Liver (tissue), 9 donors: ENCODE data around the gene NDUFA13. TPM values are rescaled to one million over a fixed set of nuclear protein-coding genes. Genes with fewer than 3 reads are reported as not detected.

Source experiments
- DNase-seq: peaks from one replicate; pipeline ENCODE4 v3.0.0-alpha.2; 2017; ENCODE audit warnings: low spot score
- H3K27ac ChIP-seq, 2 donors: one replicate each; pipeline ENCODE4 v1.7.0; 2013; ENCODE audit warnings: inconsistent platforms in 2 of 2, low read length in 2 of 2, control low read depth in 1 of 2, low read depth in 1 of 2, mild to moderate bottlenecking in 1 of 2
- H3K27me3 ChIP-seq, 4 donors: one replicate each; pipeline versions ENCODE4 v1.6.1 to v1.7.0; 2013; ENCODE audit warnings: low read length in 3 of 4, inconsistent platforms in 1 of 4, mild to moderate bottlenecking in 1 of 4, moderate library complexity in 1 of 4; ENCODE audit not compliant: control insufficient read depth in 4 of 4, insufficient read depth in 4 of 4
- H3K36me3 ChIP-seq, 4 donors: one replicate each; pipeline versions ENCODE4 v1.6.1 to v1.7.0; 2013; ENCODE audit warnings: low read length in 3 of 4, mild to moderate bottlenecking in 3 of 4, low read depth in 1 of 4, moderate library complexity in 1 of 4; ENCODE audit not compliant: control insufficient read depth in 4 of 4, insufficient read depth in 3 of 4
- H3K4me1 ChIP-seq, 4 donors: one replicate each; pipeline versions ENCODE4 v1.6.1 to v1.7.0; 2013; ENCODE audit warnings: low read length in 3 of 4, mild to moderate bottlenecking in 3 of 4, moderate library complexity in 1 of 4; ENCODE audit not compliant: control insufficient read depth in 4 of 4, insufficient read depth in 4 of 4
- H3K4me3 ChIP-seq, 3 donors: one replicate each; pipeline versions ENCODE4 v1.6.1 to v1.7.0; 2013; ENCODE audit warnings: low read length in 3 of 3, control low read depth in 1 of 3, low read depth in 1 of 3, mild to moderate bottlenecking in 1 of 3
- H3K9ac ChIP-seq, 2 donors: one replicate each; pipeline ENCODE4 v1.7.0; 2013; ENCODE audit warnings: low read length in 2 of 2, mild to moderate bottlenecking in 2 of 2, moderate library complexity in 2 of 2, control low read depth in 1 of 2, low read depth in 1 of 2
- H3K9me3 ChIP-seq, 4 donors: one replicate each; pipeline versions ENCODE4 v1.6.1 to v1.7.0; 2013; ENCODE audit warnings: low read length in 3 of 4; ENCODE audit not compliant: control insufficient read depth in 4 of 4
- EGR1 ChIP-seq, 2 donors: IDR thresholded peaks; 2 replicates each; pipeline ENCODE4 v1.6.1; 2016 to 2018; ENCODE audit warnings: antibody characterized with exemption in 2 of 2, low read depth in 2 of 2
- FOXA1 ChIP-seq: IDR thresholded peaks from 2 replicates; pipeline ENCODE4 v1.6.1; 2016; ENCODE audit warnings: antibody characterized with exemption
- FOXA2 ChIP-seq: IDR thresholded peaks from 2 replicates; pipeline ENCODE4 v1.6.1; 2016; ENCODE audit warnings: antibody characterized with exemption
- GABPA ChIP-seq, 2 donors: IDR thresholded peaks in 1 of 2; conservative IDR thresholded peaks in 1 of 2; 2 replicates each; pipeline ENCODE4 v1.6.1; 2016; ENCODE audit warnings: antibody characterized with exemption in 2 of 2, mild to moderate bottlenecking in 1 of 2, moderate library complexity in 1 of 2
- HNF4A ChIP-seq, 2 donors: conservative IDR thresholded peaks; 2 replicates each; pipeline ENCODE4 v1.6.1; 2016; ENCODE audit warnings: antibody characterized with exemption in 2 of 2, mild to moderate bottlenecking in 2 of 2
- HNF4G ChIP-seq: IDR thresholded peaks from 2 replicates; pipeline ENCODE4 v1.6.1; 2016; ENCODE audit warnings: antibody characterized with exemption
- NR2F2 ChIP-seq: IDR thresholded peaks from 2 replicates; pipeline ENCODE4 v1.6.1; 2016; ENCODE audit warnings: antibody characterized with exemption
- RAD21 ChIP-seq, 2 donors: IDR thresholded peaks; 2 replicates each; pipeline ENCODE4 v1.6.1; 2016; ENCODE audit warnings: antibody characterized with exemption in 2 of 2, mild to moderate bottlenecking in 2 of 2
- RXRA ChIP-seq, 2 donors: IDR thresholded peaks; 2 replicates each; pipeline ENCODE4 v1.6.1; 2017 to 2018; ENCODE audit warnings: antibody characterized with exemption in 2 of 2, mild to moderate bottlenecking in 1 of 2
- TAF1 ChIP-seq: conservative IDR thresholded peaks from 2 replicates; pipeline ENCODE4 v1.6.1; 2016; ENCODE audit warnings: antibody characterized with exemption, mild to moderate bottlenecking
- WGBS: extraction: QIAGEN DNeasy Blood & Tissue Kit; methylation state at CpG from one replicate; pipeline ENCODE4 v1.1.7; 2013; 5-methylcytosine and 5-hydroxymethylcytosine counted together
- polyA plus RNA-seq, 2 donors: library from polyadenylated mRNA; stranded (reverse) in 1 of 2; unstranded in 1 of 2; fragments of 200-250 nt in 1 of 2; fragments of >200 nt in 1 of 2; fragmentation: Nextera tagmentation in 1 of 2; extraction: Ambion mirVana in 1 of 2; gene quantifications; one replicate each; pipeline versions ENCODE4 v1.2.1 to v1.2.3, GENCODE V29; 2013 to 2015
- total RNA-seq, 2 donors: library from RNA; depleted of rRNA; stranded (reverse); fragments of >200 nt; gene quantifications; one replicate each; pipeline ENCODE4 v1.2.3, GENCODE V29; 2014
- TF ChIP-seq, protein P1 (sequence below): IDR thresholded peaks from 2 replicates; pipeline ENCODE4 v1.6.1; 2016; ENCODE audit warnings: antibody characterized with exemption
- TF ChIP-seq, protein P2 (sequence below): IDR thresholded peaks from 2 replicates; pipeline ENCODE4 v1.6.1; 2016; ENCODE audit warnings: antibody characterized with exemption, mild to moderate bottlenecking
- TF ChIP-seq, protein P3 (sequence below): IDR thresholded peaks from 2 replicates; pipeline ENCODE4 v1.6.1; 2016; ENCODE audit warnings: antibody characterized with exemption
- TF ChIP-seq, protein P4 (sequence below): IDR thresholded peaks from 2 replicates; pipeline ENCODE4 v1.6.1; 2016; ENCODE audit warnings: antibody characterized with exemption
- TF ChIP-seq, protein P5 (sequence below): fragments of 150-350 bp; IDR thresholded peaks from 2 replicates; pipeline ENCODE4 v1.5.1; 2017; ENCODE audit warnings: improper control_type of control experiment, low read depth, low read length; ENCODE audit not compliant: missing input control
- donor health status: healthy.
- donor health status: healthy.
- donor health status: healthy.
- donor health status: healthy.
- donor health status: healthy.

The NDUFA13 gene
- total and polyA plus RNA-seq, 4 donors: 45.3 to 239 (median 130) TPM

DNA sequence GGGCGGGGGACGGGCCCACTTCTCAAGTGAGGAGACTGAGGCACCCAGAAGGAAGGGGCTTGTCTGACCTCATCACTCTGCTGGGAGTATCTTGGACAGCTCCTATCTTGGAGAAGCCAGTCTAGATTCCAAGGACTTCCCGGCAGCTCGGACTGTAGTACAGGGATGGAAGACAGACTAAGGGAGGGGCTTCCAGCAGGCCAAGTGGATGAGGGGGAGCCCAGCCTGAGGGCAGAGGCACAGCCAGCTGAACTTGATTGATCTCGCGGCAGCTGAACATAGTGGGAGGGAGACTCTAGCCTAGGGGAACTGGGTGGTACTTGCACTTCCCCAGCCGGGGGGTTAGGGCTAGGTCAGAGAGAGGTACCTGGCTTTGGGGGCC is 22.8 kb downstream of the NDUFA13 start:
- Histone ChIP-seq H3K9me3 (peaks cover 0 to 3% (median 0%) of the 10 kb centered on the region in 4 donors), H3K27ac (no peak overlapping the region), H3K9ac (no peak overlapping the region), H3K4me3 (no peak overlapping the region), H3K4me1 (peaks cover 0 to 9% (median 6%) of the 10 kb centered on the region in 4 donors), H3K36me3 (no peaks in the 10 kb centered on the region), H3K27me3 (peaks cover 0 to 8% (median 2%) of the 10 kb centered on the region in 4 donors)
- DNase-seq: no peak
- TF ChIP-seq HNF4A (conservative IDR thresholded peaks at IDR 0.05) (no peak), TAF1 (no peak), RAD21 (IDR thresholded peaks at IDR 0.05) (no peak), HNF4G (no peak), EGR1 (IDR thresholded peaks at IDR 0.05; ENCODE audit: low read depth in 2 of 2) (no peak), NR2F2 (no peak), FOXA2 (no peak), FOXA1 (no peak), GABPA (IDR thresholded peaks at IDR 0.05 in 1 of 2, conservative IDR thresholded peaks at IDR 0.05 in 1 of 2) (no peak)
- TF ChIP-seq, protein P1, sequence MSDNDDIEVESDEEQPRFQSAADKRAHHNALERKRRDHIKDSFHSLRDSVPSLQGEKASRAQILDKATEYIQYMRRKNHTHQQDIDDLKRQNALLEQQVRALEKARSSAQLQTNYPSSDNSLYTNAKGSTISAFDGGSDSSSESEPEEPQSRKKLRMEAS: no peak
- TF ChIP-seq, protein P2, sequence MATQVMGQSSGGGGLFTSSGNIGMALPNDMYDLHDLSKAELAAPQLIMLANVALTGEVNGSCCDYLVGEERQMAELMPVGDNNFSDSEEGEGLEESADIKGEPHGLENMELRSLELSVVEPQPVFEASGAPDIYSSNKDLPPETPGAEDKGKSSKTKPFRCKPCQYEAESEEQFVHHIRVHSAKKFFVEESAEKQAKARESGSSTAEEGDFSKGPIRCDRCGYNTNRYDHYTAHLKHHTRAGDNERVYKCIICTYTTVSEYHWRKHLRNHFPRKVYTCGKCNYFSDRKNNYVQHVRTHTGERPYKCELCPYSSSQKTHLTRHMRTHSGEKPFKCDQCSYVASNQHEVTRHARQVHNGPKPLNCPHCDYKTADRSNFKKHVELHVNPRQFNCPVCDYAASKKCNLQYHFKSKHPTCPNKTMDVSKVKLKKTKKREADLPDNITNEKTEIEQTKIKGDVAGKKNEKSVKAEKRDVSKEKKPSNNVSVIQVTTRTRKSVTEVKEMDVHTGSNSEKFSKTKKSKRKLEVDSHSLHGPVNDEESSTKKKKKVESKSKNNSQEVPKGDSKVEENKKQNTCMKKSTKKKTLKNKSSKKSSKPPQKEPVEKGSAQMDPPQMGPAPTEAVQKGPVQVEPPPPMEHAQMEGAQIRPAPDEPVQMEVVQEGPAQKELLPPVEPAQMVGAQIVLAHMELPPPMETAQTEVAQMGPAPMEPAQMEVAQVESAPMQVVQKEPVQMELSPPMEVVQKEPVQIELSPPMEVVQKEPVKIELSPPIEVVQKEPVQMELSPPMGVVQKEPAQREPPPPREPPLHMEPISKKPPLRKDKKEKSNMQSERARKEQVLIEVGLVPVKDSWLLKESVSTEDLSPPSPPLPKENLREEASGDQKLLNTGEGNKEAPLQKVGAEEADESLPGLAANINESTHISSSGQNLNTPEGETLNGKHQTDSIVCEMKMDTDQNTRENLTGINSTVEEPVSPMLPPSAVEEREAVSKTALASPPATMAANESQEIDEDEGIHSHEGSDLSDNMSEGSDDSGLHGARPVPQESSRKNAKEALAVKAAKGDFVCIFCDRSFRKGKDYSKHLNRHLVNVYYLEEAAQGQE: no peak
- TF ChIP-seq, protein P3, sequence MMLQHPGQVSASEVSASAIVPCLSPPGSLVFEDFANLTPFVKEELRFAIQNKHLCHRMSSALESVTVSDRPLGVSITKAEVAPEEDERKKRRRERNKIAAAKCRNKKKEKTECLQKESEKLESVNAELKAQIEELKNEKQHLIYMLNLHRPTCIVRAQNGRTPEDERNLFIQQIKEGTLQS: no peak
- TF ChIP-seq, protein P4, sequence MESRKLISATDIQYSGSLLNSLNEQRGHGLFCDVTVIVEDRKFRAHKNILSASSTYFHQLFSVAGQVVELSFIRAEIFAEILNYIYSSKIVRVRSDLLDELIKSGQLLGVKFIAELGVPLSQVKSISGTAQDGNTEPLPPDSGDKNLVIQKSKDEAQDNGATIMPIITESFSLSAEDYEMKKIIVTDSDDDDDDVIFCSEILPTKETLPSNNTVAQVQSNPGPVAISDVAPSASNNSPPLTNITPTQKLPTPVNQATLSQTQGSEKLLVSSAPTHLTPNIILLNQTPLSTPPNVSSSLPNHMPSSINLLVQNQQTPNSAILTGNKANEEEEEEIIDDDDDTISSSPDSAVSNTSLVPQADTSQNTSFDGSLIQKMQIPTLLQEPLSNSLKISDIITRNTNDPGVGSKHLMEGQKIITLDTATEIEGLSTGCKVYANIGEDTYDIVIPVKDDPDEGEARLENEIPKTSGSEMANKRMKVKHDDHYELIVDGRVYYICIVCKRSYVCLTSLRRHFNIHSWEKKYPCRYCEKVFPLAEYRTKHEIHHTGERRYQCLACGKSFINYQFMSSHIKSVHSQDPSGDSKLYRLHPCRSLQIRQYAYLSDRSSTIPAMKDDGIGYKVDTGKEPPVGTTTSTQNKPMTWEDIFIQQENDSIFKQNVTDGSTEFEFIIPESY: no peak
- TF ChIP-seq, protein P5, sequence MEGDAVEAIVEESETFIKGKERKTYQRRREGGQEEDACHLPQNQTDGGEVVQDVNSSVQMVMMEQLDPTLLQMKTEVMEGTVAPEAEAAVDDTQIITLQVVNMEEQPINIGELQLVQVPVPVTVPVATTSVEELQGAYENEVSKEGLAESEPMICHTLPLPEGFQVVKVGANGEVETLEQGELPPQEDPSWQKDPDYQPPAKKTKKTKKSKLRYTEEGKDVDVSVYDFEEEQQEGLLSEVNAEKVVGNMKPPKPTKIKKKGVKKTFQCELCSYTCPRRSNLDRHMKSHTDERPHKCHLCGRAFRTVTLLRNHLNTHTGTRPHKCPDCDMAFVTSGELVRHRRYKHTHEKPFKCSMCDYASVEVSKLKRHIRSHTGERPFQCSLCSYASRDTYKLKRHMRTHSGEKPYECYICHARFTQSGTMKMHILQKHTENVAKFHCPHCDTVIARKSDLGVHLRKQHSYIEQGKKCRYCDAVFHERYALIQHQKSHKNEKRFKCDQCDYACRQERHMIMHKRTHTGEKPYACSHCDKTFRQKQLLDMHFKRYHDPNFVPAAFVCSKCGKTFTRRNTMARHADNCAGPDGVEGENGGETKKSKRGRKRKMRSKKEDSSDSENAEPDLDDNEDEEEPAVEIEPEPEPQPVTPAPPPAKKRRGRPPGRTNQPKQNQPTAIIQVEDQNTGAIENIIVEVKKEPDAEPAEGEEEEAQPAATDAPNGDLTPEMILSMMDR: no peak
- WGBS: 34% methylated on average over 7 of the region's 7 CpGs

DNA sequence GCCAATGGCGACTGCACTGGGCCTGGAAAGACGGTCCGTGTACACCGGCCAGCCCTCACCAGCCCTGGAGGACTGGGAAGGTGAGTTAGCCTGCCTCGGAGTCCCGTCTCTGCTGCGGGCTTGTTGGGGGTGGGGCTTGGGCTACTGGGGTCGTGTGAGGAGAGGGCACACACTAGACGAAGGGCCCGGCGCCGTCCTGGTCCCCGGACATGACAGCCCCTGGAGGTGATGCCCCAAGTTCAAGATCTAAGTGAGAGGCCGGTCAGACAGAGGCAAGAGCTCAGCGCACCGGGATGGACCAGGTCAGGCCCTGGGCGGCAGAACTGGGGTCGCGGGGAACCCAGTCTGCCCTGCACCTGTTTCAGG is 23.7 kb downstream of the NDUFA13 start:
- Histone ChIP-seq H3K27me3 (peaks cover 0 to 8% (median 2%) of the 10 kb centered on the region in 4 donors), H3K27ac (no peak overlapping the region), H3K9ac (no peak overlapping the region), H3K36me3 (no peaks in the 10 kb centered on the region), H3K4me1 (peaks cover 0 to 9% (median 6%) of the 10 kb centered on the region in 4 donors), H3K4me3 (no peak overlapping the region), H3K9me3 (peaks cover 0 to 3% (median 0%) of the 10 kb centered on the region in 4 donors)
- no peak for DNase-seq
- TF ChIP-seq, protein P4: no peak
- no peak for TF ChIP-seq TAF1
- TF ChIP-seq RXRA (IDR thresholded peaks at IDR 0.05): no peak
- TF ChIP-seq FOXA2: no peak
- 29% methylated on average over 19 of the region's 19 CpGs for WGBS
